Lung (tissue), 12 donors: ENCODE results near the gene RNF225. TPM values are rescaled to one million over a fixed set of nuclear protein-coding genes. Genes with fewer than 3 reads are reported as not detected.

Experiments
- ATAC-seq: fragments of 200-7000 bp; cut with Tn5 transposase; one replicate; pipeline ENCODE4 v1.9.1; 2020; ENCODE audit warnings: moderate number of reproducible peaks; ENCODE audit not compliant: insufficient read depth, low FRiP score
- DNase-seq, 3 donors: peaks; one replicate each; pipeline ENCODE4 v3.0.0-alpha.2; 2013 to 2017
- H3K27ac ChIP-seq, 2 donors: one replicate each; pipeline ENCODE4 v1.5.1; 2013; ENCODE audit warnings: mild to moderate bottlenecking in 2 of 2, moderate library complexity in 2 of 2, control low read depth in 1 of 2, inconsistent platforms in 1 of 2, low read depth in 1 of 2, low read length in 1 of 2
- H3K27me3 ChIP-seq, 3 donors: one replicate each; pipeline ENCODE4 v1.5.1; 2013; ENCODE audit warnings: low read length in 2 of 3; ENCODE audit not compliant: control insufficient read depth in 3 of 3, insufficient read depth in 3 of 3
- H3K36me3 ChIP-seq, 4 donors: one replicate each; pipeline ENCODE4 v1.5.1; 2013; ENCODE audit warnings: low read length in 4 of 4, mild to moderate bottlenecking in 1 of 4, moderate library complexity in 1 of 4; ENCODE audit not compliant: control insufficient read depth in 4 of 4, insufficient read depth in 4 of 4
- H3K4me1 ChIP-seq, 5 donors: one replicate each; pipeline ENCODE4 v1.5.1; 2013; ENCODE audit warnings: low read length in 5 of 5, mild to moderate bottlenecking in 2 of 5, moderate library complexity in 1 of 5; ENCODE audit not compliant: control insufficient read depth in 5 of 5, insufficient read depth in 5 of 5
- H3K4me3 ChIP-seq: one replicate; pipeline ENCODE4 v1.5.1; 2013; ENCODE audit warnings: mild to moderate bottlenecking, control low read depth, moderate library complexity
- H3K9ac ChIP-seq, 2 donors: one replicate each; pipeline ENCODE4 v1.5.1; 2013; ENCODE audit warnings: low read length in 2 of 2, control low read depth in 1 of 2; ENCODE audit not compliant: insufficient read depth in 1 of 2
- H3K9me3 ChIP-seq, 4 donors: one replicate each; pipeline ENCODE4 v1.5.1; 2013; ENCODE audit warnings: low read length in 3 of 4, mild to moderate bottlenecking in 1 of 4, moderate library complexity in 1 of 4; ENCODE audit not compliant: control insufficient read depth in 4 of 4, insufficient read depth in 3 of 4
- CTCF ChIP-seq: IDR thresholded peaks from 2 replicates; pipeline ENCODE4 v1.5.1; 2012; ENCODE audit warnings: mild to moderate bottlenecking; ENCODE audit errors: control extremely low read depth, extremely low read depth
- WGBS, 2 donors: extraction: QIAGEN DNeasy Blood & Tissue Kit; methylation state at CpG; one replicate each; pipeline ENCODE4 v1.1.7; 2013; 5-methylcytosine and 5-hydroxymethylcytosine counted together
- polyA plus RNA-seq, 2 donors: library from polyadenylated mRNA; stranded (reverse); fragments of 200-250 nt; gene quantifications; one replicate each; pipeline ENCODE4 v1.2.1, GENCODE V29; 2013
- total RNA-seq, 2 donors: library from RNA; depleted of rRNA in 1 of 2; stranded (reverse); fragments of >200 nt in 1 of 2; gene quantifications; one replicate each; pipeline ENCODE4 v1.2.1, GENCODE V29; 2014 to 2021
- donor health status: control.
- donor health status: control.
- donor health status: Bipolar disorder and iron deficiency.
- donor health status: healthy.
- donor health status: DM: yes; HTN: yes; CAD: no.

Gene RNF225
- total and polyA plus RNA-seq, 4 donors: 0.14 to 1.5 (median 0.26) TPM; not detected in 1

- no peak for ATAC-seq
Observed at GRCh38 chr19:58395979-58396627, 647 bp downstream of the RNF225 start.

GRCh38 chr19:58396691-58397532 lies 1.5 kb downstream of the RNF225 start:
- H3K4me3 ChIP-seq: no peak overlapping the region
- DNase-seq: no peak
- H3K4me1 ChIP-seq: peaks cover 0 to 15% (median 11%) of the 10 kb centered on the region in 5 donors
- no peak overlapping the region for H3K27ac ChIP-seq
- ATAC-seq: no peak
- peaks cover 7 to 24% (median 20%) of the 10 kb centered on the region in 4 donors for H3K36me3 ChIP-seq
- H3K9ac ChIP-seq: no peak overlapping the region
- peaks cover 0 to 21% (median 11%) of the 10 kb centered on the region in 3 donors for H3K27me3 ChIP-seq
- TF ChIP-seq CTCF: no peak
- peaks cover 0 to 5% (median 0%) of the 10 kb centered on the region in 4 donors for H3K9me3 ChIP-seq
- 28 to 29% methylated on average over 55 to 58 of the region's 58 CpGs for WGBS, 2 donors

More at GRCh38 chr19:58395979-58396627, 647 bp downstream of the RNF225 start:
- Histone ChIP-seq H3K4me1 (peaks cover 0 to 15% (median 11%) of the 10 kb centered on the region in 5 donors), H3K4me3 (no peak overlapping the region), H3K9ac (no peak overlapping the region), H3K27ac (no peak overlapping the region), H3K36me3 (peaks cover 7 to 24% (median 21%) of the 10 kb centered on the region in 4 donors), H3K27me3 (peaks cover 0 to 21% (median 11%) of the 10 kb centered on the region in 3 donors), H3K9me3 (peaks cover 0 to 5% (median 0%) of the 10 kb centered on the region in 4 donors)
- no peak for TF ChIP-seq CTCF
- DNase-seq: peak in 1 of 3 donors; percentile 43
- WGBS, 2 donors: 4 to 5% methylated on average over 56 to 75 of the region's 75 CpGs

- no peak overlapping the region for H3K4me3 ChIP-seq
- TF ChIP-seq CTCF: no peak
- ATAC-seq (no peak), DNase-seq (no peak)
- no peak overlapping the region for H3K9ac ChIP-seq
- peaks cover 0 to 5% (median 0%) of the 10 kb centered on the region in 4 donors for H3K9me3 ChIP-seq
- H3K4me1 ChIP-seq: peaks cover 0 to 18% (median 11%) of the 10 kb centered on the region in 5 donors
- H3K27ac ChIP-seq: no peak overlapping the region
- WGBS, 2 donors: 73 to 74% methylated on average over 7 of the region's 7 CpGs
- peaks cover 0 to 21% (median 11%) of the 10 kb centered on the region in 3 donors for H3K27me3 ChIP-seq
- H3K36me3 ChIP-seq: peaks cover 3 to 24% (median 20%) of the 10 kb centered on the region in 4 donors
Observed at GRCh38 chr19:58397533-58398037, 2.1 kb downstream of the RNF225 start.
